HG02571 (cell line): ENCODE measurements around the gene METTL16.

ENCODE experiments used
- ATAC-seq: cut with Tn5 transposase; IDR thresholded peaks from one replicate; pipeline ENCODE4 v1.9.1; 2021; ENCODE audit warnings: mild to moderate bottlenecking, moderate library complexity; ENCODE audit not compliant: unreplicated experiment

METTL16 gene

DNA sequence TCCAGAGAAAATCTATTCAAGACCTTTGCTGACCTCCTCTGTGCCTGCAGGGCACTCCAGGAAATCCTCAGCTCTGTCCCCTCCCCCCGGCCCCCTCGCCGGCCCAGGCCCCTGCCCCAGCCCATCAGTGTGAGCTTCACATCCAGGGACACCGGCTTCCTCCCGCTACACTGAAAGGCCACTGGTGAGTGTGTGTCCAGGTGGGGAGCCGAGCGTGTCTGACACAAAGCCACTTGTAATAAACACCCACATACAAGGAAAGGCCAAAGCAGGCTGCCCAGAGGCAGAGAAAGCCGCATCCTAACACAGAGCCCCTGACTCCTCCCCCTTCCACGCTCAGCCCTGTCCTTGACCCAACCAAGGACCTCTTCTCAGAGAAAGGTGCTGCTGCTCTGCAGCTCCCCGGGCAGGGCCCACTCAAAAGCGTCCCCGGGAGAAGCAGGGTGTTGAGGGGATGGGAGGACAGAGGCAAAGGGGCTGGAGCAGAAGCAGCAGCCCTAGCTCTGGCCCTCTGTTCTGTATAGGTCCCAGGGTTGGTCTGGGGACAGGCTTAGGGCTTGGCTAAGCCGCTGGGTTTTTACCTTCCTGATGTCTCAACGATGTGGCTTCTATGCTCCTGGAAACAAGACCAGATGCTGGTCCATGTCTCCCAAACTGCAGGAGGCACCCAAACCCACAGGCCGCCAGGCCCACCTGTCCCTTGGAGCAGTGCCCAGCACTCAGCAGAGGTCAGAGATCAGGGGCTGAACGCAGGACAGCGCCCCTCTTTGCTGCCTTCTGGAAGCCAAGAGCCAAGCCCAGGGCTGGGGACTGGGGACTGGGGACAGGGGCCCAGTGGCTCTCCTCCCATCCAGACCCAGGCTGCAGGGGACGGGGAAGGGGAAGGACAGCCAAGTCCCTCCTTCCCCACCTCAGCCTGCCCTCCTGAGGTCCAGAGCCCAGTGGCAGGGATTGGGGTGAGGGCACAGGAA, 126.2 kb downstream of the METTL16 start:
- no peak for ATAC-seq

DNA sequence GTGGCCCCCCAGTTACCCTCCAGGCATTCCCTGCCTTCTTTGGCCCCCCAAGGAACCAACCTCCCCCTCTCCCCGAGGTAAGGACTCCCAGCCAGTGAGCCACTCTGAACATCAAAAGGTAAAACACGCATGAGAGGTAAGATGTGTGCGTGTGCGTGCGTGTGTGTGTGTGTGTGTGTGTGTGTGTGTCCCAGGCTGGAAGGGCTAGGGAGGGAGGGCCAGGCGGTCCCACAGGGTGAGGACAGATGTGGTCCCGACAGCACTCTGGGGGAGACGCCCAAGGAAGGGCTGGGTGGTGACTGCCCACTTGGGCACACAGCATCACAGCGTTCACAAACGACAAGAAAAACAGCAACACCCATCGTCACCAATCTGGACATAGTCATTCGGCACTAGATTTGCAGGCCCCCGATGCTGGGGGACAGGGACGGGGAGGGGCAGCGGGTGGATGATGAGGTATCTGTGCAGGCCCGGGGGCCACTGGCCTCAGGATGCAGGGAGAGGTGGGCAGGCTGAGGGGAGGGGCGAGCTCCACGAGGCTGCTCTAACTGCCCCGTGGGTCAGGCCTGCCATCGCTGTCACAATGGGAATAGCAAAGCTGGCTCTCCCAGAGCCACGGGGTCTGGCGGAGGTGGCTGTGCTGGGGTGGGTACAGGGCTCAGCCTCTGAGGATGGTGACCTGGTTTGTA, 127.1 kb downstream of the METTL16 start:
- ATAC-seq = no peak

DNA sequence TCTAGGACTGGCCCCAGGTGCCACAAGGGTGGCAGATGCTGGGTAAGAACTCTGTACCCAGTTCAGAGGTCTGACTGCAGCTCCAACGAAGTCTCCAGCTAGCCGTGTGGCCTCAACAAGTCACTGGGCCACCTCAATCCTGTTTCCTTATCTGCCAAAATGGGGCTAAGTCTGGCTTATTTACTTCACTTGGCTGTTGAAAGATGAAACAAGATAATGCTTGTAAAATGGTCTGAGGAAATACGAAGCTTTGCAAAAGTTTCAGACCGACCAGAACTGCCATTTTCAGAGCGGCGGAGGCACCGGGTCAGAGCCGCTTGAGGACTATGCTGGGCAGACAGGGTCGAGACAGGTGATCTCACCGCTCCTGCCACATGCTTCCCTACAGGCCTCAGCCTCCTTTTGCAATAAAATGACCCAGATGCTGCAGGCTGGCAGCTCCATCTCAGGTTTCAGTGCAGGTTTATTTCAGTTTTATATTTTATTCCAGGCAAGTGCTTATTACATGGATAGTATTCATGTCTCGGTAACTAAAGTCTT, 128.0 kb downstream of the METTL16 start:
- ATAC-seq = no peak

DNA sequence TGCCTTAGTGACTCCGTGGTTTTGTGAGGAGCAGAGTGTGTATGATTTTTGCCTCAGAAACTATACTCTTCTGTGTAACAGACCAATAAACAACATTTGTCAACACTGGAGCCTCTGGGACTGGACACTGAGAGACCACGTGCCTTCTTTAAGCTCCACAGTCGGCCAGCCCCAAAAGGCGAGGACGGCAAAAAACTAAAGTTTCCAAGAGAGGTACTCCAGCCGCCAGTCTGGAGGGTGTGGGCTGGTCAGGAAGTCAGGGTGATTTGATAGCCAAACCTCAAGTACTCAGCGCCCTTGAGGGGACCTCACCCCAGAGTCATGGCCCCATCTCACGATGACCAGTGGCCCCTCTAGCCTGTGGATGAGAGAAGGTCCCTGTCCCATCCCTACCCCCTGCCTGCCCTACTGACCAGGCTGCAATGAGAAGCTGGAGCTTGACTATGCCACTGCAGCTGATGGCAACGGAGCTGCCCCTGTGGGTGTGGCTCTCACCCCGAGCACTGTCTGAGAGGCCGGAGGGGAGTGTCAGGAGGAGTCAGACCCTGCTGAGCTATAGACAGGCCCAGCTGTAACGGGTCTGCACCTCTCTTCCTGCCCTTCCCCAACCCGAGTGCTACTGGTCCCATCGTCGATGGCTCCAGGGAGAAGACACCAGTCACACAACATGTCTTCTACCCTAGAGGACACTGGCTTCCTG, 130.6 kb downstream of the METTL16 start:
- no peak for ATAC-seq

DNA sequence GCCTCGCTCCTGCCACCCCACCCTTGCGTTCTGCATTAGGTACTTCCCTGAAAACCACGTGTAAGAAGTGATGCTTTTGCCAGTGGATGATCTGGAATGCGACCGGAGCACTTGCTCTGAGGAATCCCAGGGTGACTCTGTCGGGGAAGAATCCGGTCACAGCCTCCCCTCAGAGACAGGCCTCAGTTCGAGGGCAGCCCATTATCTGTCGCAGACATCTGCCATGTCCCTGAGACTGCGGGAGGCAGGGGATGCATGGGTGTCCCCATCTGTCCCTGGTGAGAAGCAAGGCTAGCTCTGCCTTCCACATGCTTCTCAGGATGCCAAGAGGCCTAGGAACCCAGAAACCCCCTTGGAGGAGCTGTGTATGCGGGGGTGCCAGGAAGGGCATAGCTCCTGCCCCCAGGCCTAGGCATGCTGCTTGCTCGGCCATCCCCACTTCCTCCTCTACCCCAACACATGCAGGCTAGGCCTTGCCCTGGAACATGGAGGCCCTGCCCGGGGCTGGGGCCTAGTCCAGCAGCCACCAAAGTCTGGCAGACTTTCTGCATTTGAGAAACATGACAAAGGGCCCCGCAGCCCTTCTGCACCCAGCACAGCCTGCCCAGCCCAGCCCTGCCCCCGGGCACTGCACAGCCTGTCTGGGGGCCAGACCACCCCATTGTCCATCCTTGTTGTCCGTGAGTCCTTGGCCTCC, 131.3 kb downstream of the METTL16 start:
- ATAC-seq = no peak

DNA sequence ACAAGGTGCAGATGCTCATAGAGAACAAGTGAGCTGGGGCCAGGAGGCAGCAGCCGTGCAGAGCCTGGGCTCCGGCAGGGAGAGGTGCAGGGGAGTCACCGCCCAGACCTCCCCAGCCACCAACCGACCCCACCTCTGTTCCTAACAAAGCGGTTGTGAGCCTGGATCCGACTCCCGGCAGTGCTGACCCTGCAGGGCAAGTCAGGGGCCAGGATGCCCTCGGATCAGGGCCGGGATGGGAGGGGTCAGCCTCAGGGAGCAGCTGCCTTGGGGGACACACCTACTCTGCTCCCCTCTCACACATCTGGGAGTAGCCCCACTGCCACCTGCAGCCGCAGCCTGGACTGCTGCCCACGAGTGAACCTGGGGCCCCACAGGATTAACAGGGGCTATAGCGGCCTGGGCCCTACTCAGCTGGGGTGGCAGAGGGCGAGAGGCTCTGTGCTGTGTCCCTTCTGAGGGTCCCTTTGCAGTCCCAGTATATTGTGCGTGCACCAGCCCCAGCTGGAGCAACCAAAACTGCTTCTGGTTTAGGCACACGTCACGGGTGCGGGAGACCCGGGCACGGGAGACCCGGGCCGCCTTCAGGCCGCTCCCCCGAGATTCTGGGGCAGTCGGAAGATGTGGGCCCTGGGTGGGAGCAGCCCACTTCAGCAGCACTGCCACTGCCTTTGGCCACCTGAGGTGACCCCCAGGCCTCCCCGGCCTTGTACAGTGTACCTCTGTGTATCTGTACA, 132.0 kb downstream of the METTL16 start:
- no peak for ATAC-seq

DNA sequence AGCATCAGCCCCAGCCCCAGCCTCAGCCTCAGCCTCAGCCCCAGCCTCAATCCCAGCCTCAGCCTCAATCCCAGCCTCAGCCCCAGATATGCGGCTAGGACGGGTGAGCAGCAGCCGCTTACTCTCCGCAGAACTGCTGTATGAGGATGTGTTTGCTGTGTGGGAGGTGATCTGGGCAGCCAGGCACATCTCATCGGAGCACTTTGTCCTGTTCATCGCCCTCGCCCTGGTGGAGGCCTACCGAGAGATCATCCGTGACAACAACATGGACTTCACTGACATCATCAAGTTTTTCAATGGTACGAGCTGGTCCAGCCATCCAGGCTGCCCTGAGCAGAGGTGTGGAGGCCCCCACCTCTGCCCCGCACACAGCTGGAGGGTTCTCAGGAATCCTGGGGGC, 132.8 kb downstream of the METTL16 start:
- no peak for ATAC-seq

DNA sequence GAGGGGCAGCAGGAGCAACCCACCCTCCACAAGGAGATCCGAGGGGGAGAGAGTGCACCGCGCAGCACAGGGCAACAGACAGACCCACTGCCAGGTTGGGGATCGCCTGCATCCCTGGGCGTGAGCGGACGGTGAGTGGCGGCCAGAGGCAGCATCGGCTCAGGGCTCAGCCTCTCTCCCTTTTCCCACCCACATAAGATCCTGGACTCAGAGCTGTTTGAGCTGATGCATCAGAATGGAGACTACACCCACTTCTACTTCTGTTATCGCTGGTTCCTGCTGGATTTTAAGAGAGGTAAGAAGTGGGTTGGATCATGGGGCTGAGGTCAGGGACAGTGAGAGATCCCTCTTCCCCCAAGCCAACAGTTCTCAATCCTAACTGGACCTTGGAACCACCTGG, 134.0 kb downstream of the METTL16 start:
- ATAC-seq = no peak

DNA sequence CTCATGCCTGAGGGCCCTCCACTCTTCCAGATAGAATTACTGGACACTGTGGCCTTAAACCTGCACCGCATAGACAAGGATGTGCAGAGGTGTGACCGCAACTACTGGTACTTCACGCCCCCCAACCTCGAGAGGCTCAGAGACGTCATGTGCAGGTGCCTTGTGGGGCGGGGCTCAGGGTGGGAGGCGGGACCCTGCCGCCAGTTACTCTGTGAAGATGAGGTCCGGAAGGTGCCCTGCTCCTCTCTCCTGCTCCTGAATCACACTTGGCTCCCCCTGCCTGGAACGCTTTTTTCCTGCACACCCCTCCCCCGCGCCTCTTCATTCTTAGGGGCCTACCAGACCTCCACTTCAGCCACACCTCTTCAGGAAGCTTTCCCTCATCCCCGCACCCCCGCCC, 135.6 kb downstream of the METTL16 start:
- ATAC-seq = no peak

DNA sequence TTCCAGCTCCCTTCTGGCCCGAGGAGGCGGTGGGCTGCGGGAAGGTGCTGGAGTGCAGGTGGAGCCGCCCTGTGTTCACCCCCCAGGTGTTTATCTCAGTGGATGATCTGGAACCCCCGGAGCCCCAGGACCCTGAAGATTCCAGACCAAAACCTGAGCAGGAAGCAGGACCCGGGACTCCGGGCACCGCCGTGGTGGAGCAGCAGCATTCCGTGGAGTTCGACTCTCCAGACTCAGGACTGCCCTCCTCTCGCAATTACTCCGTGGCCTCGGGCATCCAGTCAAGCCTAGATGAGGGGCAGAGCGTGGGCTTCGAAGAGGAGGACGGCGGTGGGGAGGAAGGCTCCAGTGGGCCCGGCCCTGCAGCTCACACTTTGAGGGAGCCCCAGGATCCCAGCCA, 136.3 kb downstream of the METTL16 start:
- no peak for ATAC-seq

DNA sequence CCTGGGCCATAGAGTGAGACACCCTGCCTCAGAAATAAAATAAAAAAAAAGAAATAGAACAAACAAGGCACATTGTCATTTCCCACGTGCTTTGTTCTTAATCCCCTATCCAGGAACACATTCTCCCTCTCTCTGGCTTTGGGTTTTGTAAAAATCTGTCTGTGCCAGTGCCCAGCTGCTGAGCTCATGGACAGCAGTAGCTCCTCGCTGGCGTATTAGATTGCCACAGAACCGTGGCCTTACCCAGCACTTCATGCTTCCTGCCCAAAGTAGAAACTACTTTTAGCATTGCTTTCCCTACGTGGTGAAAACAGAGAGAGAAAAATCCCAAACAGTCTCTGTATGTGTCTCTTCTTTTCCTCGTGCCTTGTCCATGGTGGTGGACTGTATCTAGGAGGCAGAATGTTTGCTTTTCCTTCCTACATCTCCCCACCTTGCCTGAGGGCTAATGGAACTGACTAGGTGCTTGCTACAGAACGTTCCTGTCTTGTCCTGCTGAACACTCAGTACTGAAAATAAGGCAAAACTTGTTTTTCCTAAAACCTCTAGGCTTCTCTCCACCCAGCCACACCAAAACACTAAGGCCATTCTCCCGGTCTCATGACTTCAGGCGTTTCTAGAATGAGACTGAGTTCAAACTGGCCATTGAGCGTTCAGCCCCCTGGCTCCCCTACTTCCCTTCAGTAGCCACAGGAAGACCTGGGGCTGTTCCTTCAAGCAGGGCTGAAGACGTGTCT, 137.0 kb downstream of the METTL16 start:
- ATAC-seq = no peak

DNA sequence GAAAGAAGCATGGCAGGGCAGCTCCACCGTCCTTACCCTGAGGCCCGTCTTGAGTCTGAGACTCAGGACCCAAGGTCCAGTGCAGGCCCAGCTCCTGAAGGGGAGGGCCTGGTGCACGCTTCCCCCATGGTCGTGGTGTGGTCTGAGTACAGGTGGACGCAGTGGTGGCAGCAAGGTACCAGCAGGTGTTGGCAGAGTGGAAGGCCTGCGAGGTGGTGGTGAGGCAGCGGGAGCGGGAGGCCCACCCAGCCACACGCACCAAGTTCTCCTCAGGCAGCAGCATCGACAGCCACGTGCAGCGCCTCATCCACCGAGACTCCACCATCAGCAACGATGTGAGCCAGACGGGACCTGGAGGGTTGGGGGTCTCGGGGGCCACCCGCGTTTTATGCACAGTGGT, 138.5 kb downstream of the METTL16 start:
- ATAC-seq = no peak

DNA sequence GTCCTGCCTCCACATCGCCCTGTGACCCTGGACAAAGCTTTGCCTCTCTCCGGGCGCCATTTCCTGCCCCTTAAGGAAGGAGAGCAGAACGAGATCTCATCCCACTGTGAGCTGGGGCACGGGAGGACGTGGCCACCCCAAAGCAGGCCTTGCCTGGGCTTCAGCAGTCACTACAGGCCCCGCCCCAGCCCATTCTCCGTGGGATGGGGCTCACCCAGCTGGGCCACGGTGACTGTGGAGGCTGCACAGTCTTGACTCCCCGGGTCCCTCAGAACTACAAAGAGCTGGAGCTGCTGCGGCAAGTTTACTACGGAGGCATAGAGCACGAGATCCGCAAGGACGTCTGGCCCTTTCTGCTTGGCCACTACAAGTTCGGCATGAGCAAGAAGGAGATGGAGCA, 139.0 kb downstream of the METTL16 start:
- no peak for ATAC-seq

DNA sequence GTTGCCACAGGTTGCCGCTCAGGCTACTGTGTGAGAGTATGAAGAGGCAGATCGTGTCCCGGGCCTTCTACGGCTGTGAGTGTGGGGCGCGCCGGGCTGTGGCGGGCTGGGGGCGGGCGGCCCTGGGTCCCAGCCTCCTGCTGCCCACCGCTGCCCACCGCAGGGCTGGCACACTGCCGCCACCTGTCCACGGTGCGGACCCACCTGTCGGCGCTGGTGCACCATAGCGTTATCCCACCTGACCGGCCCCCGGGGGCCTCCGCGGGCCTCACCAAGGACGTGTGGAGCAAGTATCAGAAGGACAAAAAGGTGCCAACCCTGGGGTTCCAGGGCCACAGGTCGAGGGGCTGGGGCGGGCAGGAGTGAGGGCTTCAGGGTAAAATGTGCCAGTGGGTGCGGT, 139.5 kb downstream of the METTL16 start:
- no peak for ATAC-seq

DNA sequence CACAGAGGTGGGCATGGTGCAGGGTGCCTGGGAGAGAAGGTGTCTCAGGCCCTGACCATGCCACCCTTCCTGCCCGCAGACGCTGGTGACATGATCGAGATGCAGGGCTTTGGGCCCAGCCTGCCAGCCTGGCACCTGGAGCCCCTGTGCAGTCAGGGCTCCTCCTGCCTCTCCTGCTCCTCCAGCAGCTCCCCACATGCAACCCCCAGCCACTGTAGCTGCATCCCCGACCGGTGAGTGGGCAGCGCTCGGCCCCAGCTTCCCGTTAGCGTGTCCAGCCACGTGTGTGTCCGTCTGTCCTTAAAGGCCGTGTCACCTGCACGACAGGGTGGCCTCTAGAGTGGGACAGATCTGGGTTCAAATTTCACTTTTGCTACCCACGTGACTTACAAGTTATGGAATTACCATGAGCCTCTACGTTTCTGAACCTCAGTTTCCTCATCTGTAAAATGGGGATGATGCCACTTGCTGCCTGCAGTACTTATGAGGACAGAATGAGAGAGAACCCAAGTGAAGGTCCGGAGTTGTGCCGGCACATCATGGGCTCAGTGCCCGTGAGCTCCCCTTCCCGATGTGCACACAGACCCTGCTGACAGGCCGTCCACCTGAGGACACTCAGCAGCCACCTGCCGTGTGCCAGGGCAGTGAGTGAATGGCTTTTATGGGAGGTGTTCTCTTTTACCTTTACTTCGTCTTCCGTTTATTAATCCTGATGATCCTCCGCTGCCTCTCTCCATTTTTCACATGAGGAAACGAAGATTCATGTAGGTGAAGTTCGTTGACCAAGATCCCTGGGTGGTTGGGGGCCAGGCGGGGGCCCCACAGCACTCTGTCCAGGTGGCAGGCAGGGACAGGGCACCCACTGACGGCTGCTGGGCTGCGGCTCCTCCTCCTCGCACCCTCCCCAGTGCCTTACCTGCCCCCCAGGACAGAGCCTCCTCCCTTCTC, 140.2 kb downstream of the METTL16 start:
- no peak for ATAC-seq

DNA sequence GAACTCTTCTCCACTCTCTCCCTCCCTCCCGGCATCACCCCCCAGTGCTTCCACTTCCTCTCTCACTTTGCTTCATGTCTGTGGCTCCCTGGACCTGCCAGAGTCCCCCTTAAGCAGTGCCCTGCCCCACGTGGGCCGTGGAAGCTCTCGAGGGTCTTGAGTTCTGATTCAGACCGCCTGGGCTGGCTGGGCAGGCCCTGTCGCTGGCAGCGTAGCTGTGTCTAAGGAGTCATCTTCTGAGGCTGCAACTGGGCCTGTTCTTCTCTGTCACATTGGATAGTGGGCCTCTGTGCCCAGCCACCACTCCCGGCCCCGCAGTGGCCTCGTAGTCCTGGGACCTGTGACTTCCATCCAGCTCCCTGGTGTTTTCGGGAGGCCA, 141.5 kb downstream of the METTL16 start:
- no peak for ATAC-seq

DNA sequence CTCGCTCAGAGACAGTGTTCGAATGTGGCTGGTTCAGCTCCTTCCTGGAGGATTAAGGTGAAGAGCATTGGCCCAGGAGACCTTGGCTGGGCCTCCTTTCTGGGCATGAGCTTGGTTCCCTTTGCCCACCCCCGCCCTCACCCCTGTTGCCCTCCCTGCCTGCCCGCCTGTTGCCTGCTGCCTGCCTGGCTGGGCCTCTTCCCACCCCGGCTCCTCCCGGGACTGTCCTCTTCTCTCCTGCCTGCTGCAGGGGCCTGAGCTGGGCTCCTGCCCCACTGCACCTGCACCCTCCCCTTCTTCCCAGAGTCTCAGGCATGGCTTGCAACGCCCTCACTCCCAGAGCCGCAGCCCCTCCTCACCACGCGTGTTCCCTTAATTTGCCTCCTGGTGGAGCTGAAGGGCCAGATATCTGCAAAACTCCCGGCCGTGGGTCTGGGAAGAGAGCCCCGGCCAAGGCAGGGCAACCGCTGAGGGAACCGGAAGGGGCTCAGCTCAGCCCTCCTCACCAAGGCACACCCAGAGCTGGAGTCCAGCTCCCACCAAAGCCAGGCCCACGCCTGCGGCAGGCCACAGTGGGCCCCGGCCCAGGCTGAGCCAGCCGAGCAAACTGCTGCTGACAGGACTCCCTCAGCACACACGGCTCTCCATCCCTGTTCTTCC, 142.0 kb downstream of the METTL16 start:
- ATAC-seq = no peak

DNA sequence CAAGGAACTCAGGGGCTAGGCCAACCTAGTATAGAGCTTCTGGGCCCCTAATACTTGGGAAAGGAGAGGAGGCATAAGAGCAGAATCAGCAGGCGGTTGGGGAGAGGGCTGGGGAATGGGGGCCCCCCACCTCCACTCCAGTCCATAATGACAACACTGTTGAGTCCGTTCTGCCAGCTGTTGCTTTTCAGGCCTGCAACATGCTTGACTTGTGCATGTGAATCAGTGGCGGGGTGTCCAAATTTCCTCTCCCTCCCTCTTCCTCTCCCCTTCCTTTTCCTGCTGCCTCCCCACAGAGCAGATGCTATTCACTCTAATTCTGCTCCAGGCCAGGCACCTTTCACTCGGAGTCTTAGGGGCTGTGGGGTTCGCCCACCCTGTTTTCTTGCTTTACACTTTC, 142.6 kb downstream of the METTL16 start:
- no peak for ATAC-seq
